ENCODE measurements around the gene DUSP22. TPM values are rescaled to one million over a fixed set of nuclear protein-coding genes. Genes with fewer than 3 reads are reported as not detected.

DUSP22 gene
- polyA plus RNA-seq, 1 of the 3 experiments (the other 2 are of a cell fraction) = 6.8 TPM

- no peak overlapping the region for H3K27ac ChIP-seq (ENCODE audit: low read depth in 2 of 2, low read length in 1 of 2)
- TF ChIP-seq RCOR1 (IDR thresholded peaks at IDR 0.05; ENCODE audit: low read length) (no peak), GATA2 (CRISPR knock-in tag; IDR thresholded peaks at IDR 0.05) (no peak), MAX (IDR thresholded peaks at IDR 0.05; ENCODE audit: low read depth) (no peak), RFX5 (IDR thresholded peaks at IDR 0.05; ENCODE audit: low read length) (no peak), ELF1 (IDR thresholded peaks at IDR 0.05) (no peak), MXI1 (IDR thresholded peaks at IDR 0.05; ENCODE audit: low read depth, low read length) (no peak), TCF12 (IDR thresholded peaks at IDR 0.05) (no peak)
- DNase-seq = no peak
- POLR2A ChIA-PET = no interaction called here
- H3K4me2 ChIP-seq = no peak overlapping the region
- H3K4me1 ChIP-seq (ENCODE audit: control insufficient read depth in 1 of 2, insufficient read depth in 2 of 2, low read depth in 1 of 2, low read length in 1 of 2) = peaks cover 0 to 6% of the 10 kb centered on the region in 2 experiments; a peak in 1 of 4 replicates
- no peaks in the 10 kb centered on the region for H3F3A ChIP-seq (replicated peaks; ENCODE audit: insufficient read depth)
- no peaks in the 10 kb centered on the region for H3K79me2 ChIP-seq (ENCODE audit: insufficient read depth)
- H3K27me3 ChIP-seq (ENCODE audit: insufficient read depth) = peaks cover 72% of the 10 kb centered on the region
- no peaks in the 10 kb centered on the region for H3K9me2 ChIP-seq
- no peaks in the 10 kb centered on the region for H3K36me3 ChIP-seq (replicated peaks in 1 of 2; ENCODE audit: control insufficient read depth in 1 of 2, insufficient read depth in 2 of 2, low read length in 1 of 2)
- no peak overlapping the region for H3K4me3 ChIP-seq (ENCODE audit: low read depth in 2 of 2, low read length in 1 of 2)
- H3K9me3 ChIP-seq = no peaks in the 10 kb centered on the region
- no peak overlapping the region for H2AFZ ChIP-seq (ENCODE audit: low read depth)
- H3K9ac ChIP-seq = no peak overlapping the region
- CTCF ChIA-PET = no interaction called here
- WGBS (ENCODE audit: low lambda C conversion rate) = 28% methylated on average over 3 of the region's 3 CpGs
- H4K20me1 ChIP-seq (ENCODE audit: insufficient read depth) = no peaks in the 10 kb centered on the region
Observed at GRCh38 chr6:287489-287860, 4.8 kb upstream of the DUSP22 start.

GRCh38 chr6:288866-289265 is 3.4 kb upstream of the DUSP22 start:
- no peak overlapping the region for H3K27ac ChIP-seq (ENCODE audit: low read depth in 2 of 2, low read length in 1 of 2)
- H4K20me1 ChIP-seq (ENCODE audit: insufficient read depth) = no peaks in the 10 kb centered on the region
- H3K4me3 ChIP-seq (ENCODE audit: low read depth in 2 of 2, low read length in 1 of 2) = no peak overlapping the region
- no peaks in the 10 kb centered on the region for H3K79me2 ChIP-seq (ENCODE audit: insufficient read depth)
- H3F3A ChIP-seq (replicated peaks; ENCODE audit: insufficient read depth) = no peaks in the 10 kb centered on the region
- H3K27me3 ChIP-seq (ENCODE audit: insufficient read depth) = peaks cover 58% of the 10 kb centered on the region
- H3K9ac ChIP-seq = no peak overlapping the region
- no peaks in the 10 kb centered on the region for H3K9me3 ChIP-seq
- 56% methylated on average over 3 of the region's 3 CpGs for WGBS (ENCODE audit: low lambda C conversion rate)
- no peak for DNase-seq
- H3K4me2 ChIP-seq = no peak overlapping the region
- TF ChIP-seq RCOR1 (IDR thresholded peaks at IDR 0.05; ENCODE audit: low read length) (no peak), MEF2A (IDR thresholded peaks at IDR 0.05; ENCODE audit: borderline replicate concordance, low read depth) (no peak), FOXM1 (IDR thresholded peaks at IDR 0.05; ENCODE audit: low read depth) (no peak), FOSL2 (IDR thresholded peaks at IDR 0.05; ENCODE audit: borderline replicate concordance, low read depth) (no peak), TAF1 (IDR thresholded peaks at IDR 0.05; ENCODE audit: borderline replicate concordance, low read depth, low read length) (no peak), POLR2AphosphoS5 (IDR thresholded peaks at IDR 0.05; ENCODE audit: low read depth, low read length) (no peak), MXI1 (IDR thresholded peaks at IDR 0.05; ENCODE audit: low read depth, low read length) (no peak), EP300 (IDR thresholded peaks at IDR 0.05; ENCODE audit: borderline replicate concordance in 1 of 2, low read depth in 1 of 2, low read length in 1 of 2) (no peak), TEAD4 (IDR thresholded peaks at IDR 0.05; ENCODE audit: borderline replicate concordance, insufficient read depth) (no peak), CHD2 (IDR thresholded peaks at IDR 0.05; ENCODE audit: low read length, partially characterized antibody) (no peak), MAX (IDR thresholded peaks at IDR 0.05; ENCODE audit: low read depth) (no peak), JUND (IDR thresholded peaks at IDR 0.05) (no peak), SMC3 (IDR thresholded peaks at IDR 0.05; ENCODE audit: low read depth, low read length) (no peak), IRF3 (IDR thresholded peaks at IDR 0.05; ENCODE audit: low read depth, low read length) (no peak), REST (IDR thresholded peaks at IDR 0.05; ENCODE audit: low read depth, low read length) (no peak), GABPA (IDR thresholded peaks at IDR 0.05; ENCODE audit: low read depth) (no peak), USF2 (IDR thresholded peaks at IDR 0.05; ENCODE audit: borderline replicate concordance, low read depth, low read length) (no peak), FOXJ3 (CRISPR knock-in tag; IDR thresholded peaks at IDR 0.05) (no peak)
- H2AFZ ChIP-seq (ENCODE audit: low read depth) = no peak overlapping the region
- no peaks in the 10 kb centered on the region for H3K36me3 ChIP-seq (replicated peaks in 1 of 2; ENCODE audit: control insufficient read depth in 1 of 2, insufficient read depth in 2 of 2, low read length in 1 of 2)
- H3K4me1 ChIP-seq (ENCODE audit: control insufficient read depth in 1 of 2, insufficient read depth in 2 of 2, low read depth in 1 of 2, low read length in 1 of 2) = peaks cover 0 to 13% of the 10 kb centered on the region in 2 experiments; a peak in 1 of 4 replicates
- CTCF ChIA-PET = no interaction called here
- H3K9me2 ChIP-seq = no peaks in the 10 kb centered on the region
- POLR2A ChIA-PET = no interaction called here
